GM18873 (cell line): ENCODE results near the gene H1-8.
"Not testable (repeated sequence)": the region's sequence is repeated elsewhere in the genome, so short reads cannot be mapped to it uniquely, and the experiment has no call there.

Experiments
- ATAC-seq: cut with Tn5 transposase; IDR thresholded peaks from one replicate; pipeline ENCODE4 v1.9.1; 2021; ENCODE audit warnings: mild to moderate bottlenecking, moderate library complexity, moderate number of reproducible peaks; ENCODE audit not compliant: unreplicated experiment, low FRiP score

The H1-8 gene

GRCh38 chr3:129543156-129543790, at the start of gene H1-8:
Gene H1-8, plus strand, starts transcription at chr3:129543175. Its CDS starts 44 bp downstream, at chr3:129543219.
- ATAC-seq, result no peak

- no peak for ATAC-seq
Observed at GRCh38 chr3:129493206-129493605, 49.8 kb upstream of the H1-8 start.

GRCh38 chr3:129494499-129494898, 48.5 kb upstream of the H1-8 start:
- not testable (repeated sequence) for ATAC-seq

- ATAC-seq, result not testable (repeated sequence)
Observed at GRCh38 chr3:129495006-129495639, 47.9 kb upstream of the H1-8 start.

GRCh38 chr3:129497876-129498275, 45.1 kb upstream of the H1-8 start:
- ATAC-seq, result not testable (repeated sequence)

GRCh38 chr3:129498603-129499488, 44.1 kb upstream of the H1-8 start:
- ATAC-seq, result not testable (repeated sequence)

GRCh38 chr3:129499604-129500333, 43.2 kb upstream of the H1-8 start:
- ATAC-seq, result not testable (repeated sequence)

- no peak for ATAC-seq
Observed at GRCh38 chr3:129500334-129500658, 42.7 kb upstream of the H1-8 start.

- no peak for ATAC-seq
Observed at GRCh38 chr3:129501630-129502029, 41.3 kb upstream of the H1-8 start.

GRCh38 chr3:129502641-129503408, 40.1 kb upstream of the H1-8 start:
- no peak for ATAC-seq

- no peak for ATAC-seq
Observed at GRCh38 chr3:129503471-129504291, 39.3 kb upstream of the H1-8 start.

- no peak for ATAC-seq
Observed at GRCh38 chr3:129504471-129505100, 38.4 kb upstream of the H1-8 start.

GRCh38 chr3:129505341-129505740, 37.6 kb upstream of the H1-8 start:
- no peak for ATAC-seq

GRCh38 chr3:129506231-129506742, 36.7 kb upstream of the H1-8 start:
- ATAC-seq, result no peak

GRCh38 chr3:129507181-129507831, 35.7 kb upstream of the H1-8 start:
- ATAC-seq, result no peak

- ATAC-seq, result no peak
Observed at GRCh38 chr3:129512595-129512994, 30.4 kb upstream of the H1-8 start.

GRCh38 chr3:129513705-129514104, 29.3 kb upstream of the H1-8 start:
- ATAC-seq, result no peak

GRCh38 chr3:129514110-129514509, 28.9 kb upstream of the H1-8 start:
- no peak for ATAC-seq
